GM18868 (cell line): ENCODE results near the gene GALE.
"Not testable (repeated sequence)": the region's sequence is repeated elsewhere in the genome, so short reads cannot be mapped to it uniquely, and the experiment has no call there.

Experiments
- ATAC-seq: cut with Tn5 transposase; IDR thresholded peaks from one replicate; pipeline ENCODE4 v1.9.1; 2021; ENCODE audit warnings: mild to moderate bottlenecking, moderate library complexity; ENCODE audit not compliant: unreplicated experiment

The GALE gene

GRCh38 chr1:23800400-23801337, at the start of gene GALE:
Gene GALE, minus strand, starts transcription at chr1:23800754. Its CDS starts 1,747 bp downstream, at chr1:23799007.
- peak; percentile 79 for ATAC-seq

DNA sequence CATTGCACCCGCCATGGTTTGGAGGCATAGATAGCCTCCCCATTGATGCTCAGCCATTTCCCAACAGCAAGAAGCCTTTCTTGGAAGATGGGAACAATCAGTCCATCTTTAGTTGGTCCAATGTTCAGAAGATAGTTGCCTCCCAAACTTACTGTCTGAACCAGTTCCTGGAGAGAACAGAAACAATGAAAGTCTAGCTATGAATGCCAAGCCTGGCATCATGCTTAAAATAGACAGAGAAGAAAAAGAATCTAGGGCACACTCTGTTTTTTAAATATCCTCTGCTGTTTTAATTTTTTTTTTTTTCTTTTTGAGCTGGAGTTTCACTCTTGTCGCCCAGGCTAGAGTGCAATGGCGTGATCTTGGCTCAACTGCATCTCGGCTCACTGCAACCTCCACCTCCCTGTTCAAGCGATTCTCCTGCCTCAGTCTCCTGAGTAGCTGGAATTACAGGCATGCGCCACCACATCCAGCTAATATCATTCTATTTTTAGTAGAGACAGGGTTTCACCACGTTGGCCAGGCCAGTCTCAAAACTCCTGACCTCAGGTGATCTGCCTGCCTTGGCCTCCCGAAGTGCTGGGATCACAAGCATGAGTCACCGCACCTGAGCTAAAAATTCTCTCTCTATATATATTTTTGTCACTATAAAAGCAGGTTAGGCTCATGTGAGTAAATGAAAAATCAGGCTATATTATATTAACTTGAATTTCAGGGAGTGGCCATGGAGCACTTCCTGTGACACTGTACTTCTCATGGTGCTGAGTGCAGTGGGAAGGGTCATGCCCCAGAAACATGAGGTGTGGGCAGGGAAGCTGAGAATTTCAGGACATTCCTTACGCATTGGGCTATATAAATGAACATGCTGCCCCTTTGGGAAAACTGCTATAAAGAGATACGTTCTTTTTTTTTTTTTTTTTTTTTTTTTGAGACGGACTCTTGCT, 48.4 kb upstream of the GALE start:
- ATAC-seq = no peak

DNA sequence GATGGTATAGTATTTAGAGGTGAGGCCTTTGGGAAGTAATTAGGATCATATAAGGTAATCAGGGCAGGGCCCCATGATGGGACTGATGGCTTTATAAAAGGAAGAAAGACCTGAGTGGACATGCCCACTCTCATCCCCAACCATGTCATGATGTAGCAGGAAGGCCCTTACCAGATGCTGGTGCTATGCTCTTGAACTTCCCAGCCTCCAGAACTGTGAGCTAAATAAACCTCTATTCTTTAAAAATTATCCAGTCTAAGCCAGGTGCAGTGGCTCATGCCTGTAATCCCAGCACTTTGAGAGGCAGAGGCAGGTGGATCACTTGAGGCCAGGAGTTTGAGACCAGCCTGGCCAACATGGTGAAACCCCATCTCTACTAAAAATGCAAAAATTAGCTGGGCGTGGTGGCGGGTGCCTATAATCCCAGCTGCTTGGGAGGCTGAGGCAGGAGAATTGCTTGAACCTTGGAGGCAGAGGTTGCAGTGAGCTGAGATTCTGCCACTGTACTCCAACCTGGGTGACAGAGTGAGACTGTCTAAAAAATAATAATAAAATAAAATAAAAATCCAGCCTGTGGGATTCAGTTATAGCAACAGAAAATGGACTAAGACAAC, 47.0 kb upstream of the GALE start:
- ATAC-seq = not testable (repeated sequence)

DNA sequence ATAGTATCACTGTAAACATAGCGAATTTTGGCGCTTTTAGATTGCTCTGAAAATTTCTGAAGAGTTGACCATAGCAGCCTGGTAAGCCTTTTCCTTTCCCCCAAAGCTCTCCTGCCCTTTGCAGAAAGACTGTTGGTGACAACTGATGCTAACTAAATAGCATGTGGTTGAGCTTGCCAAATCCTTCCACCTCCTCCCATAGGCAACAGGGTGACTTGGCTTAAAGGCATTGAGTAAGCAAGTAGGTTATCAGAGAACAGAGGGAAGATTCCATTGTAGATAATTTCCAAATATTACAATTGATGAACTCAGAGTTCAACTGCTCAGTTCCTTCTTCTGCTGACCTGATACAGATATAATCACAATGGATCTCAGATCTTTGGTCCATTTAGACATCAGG, 44.6 kb upstream of the GALE start:
- ATAC-seq = no peak

DNA sequence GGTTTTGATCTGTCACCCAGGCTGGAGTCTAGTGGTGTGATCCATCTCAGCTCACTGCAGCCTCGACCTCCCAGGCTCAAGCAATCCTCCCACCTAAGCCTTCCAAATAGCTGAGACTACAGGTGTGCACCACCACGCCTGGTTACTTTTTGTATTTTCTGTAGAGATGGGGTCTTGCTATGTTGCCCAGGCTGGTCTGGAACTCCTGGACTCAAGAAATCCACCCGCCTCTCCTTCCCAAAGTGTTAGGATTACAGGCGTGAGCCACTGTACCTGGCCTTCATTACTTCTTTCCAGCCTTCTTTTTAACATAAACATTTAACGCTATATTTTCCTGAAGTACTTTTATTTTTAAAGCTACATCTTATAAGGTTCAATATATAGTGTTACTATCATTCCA, 43.1 kb upstream of the GALE start:
- ATAC-seq = no peak

DNA sequence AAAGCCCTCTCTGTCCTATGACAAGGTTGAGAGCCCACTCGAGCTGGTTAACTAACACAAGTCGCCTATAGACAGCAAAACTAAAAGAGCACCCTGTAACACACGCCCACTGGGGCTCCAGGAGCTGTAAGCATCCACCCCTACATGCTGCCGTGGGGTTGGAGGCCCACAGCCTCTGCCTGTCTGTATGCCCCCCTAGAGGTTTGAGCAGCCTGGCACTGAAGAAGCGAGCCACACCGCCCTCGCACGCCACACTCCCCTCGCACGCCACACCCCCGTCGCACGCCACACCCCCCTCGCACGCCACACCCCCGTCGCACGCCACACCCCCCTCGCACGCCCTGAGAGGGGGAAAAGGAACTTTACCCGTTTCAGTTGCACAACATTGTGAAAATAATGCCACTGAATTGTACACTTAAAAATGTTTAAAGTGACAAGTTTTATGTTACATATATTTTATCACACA, 37.9 kb upstream of the GALE start:
- ATAC-seq = no peak

DNA sequence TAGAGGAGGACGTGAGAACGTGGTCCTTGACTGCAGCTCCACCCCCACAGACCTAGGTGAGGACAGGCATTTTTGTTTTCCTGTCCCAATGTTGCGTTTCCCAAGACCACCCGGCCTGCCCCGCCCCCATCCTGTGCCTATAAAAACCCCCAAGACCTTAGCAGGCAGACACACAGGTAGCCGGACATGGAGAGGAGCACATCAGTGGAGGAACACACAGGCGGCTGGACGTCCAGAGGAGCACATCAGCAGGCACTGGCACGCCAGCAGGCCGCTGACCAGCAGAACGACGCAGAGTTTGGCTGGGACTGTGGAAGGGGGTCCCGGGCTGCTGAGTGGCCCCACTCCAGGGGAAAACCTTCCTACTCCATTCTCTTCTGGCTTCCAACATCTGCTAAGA, 37.4 kb upstream of the GALE start:
- no peak for ATAC-seq

- no peak for ATAC-seq
These were observed 35.5 kb upstream of the GALE start for GRCh38 chr1:23836037-23836436.

GRCh38 chr1:23834156-23834555, 33.6 kb upstream of the GALE start:
- not testable (repeated sequence) for ATAC-seq

- ATAC-seq = no peak
These were observed 27.2 kb upstream of the GALE start for GRCh38 chr1:23827717-23828116.

- not testable (repeated sequence) for ATAC-seq
These were observed 26.0 kb upstream of the GALE start for GRCh38 chr1:23826590-23826989.

DNA sequence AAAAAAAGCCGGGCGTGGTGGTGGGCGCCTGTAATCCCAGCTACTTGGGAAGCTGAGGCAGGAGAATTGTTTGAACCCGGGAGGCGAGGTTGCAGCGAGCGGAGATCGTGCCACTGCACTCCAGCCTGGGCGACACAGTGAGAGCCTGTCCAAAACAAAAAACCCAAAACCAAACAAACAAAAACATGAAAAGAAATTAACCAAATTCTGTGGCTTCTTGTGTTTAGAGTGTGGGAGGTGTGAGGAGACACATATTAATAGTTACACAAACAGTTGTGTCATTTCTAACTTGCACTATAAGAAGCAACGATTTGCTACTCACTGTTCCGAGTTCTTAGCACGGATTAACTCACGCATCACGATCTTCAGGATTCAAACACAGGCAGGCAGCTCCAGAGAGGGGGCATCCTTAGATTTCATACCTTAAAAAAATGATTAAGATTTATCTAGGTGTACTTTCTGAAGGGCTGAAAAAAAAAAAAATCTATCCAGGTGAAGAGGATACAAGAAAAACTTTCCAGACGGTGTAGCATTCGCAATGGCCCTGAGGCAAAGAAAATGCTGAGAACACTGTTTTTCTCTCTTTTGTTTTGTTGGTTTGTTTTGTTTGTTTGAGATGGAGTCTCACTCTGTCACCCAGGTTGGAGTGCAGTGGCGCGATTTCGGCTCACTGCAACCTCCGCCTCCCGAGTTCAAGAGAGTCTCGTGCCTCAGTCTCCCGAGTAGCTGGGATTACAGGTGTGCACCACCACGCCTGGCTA, 25.4 kb upstream of the GALE start:
- ATAC-seq = no peak

- peak; percentile 87 for ATAC-seq
These were observed 24.7 kb upstream of the GALE start, which contains the start of gene HMGCL for GRCh38 chr1:23825076-23825761. Gene HMGCL, minus strand, starts transcription at chr1:23825429. Its CDS starts 14 bp downstream, at chr1:23825415.

GRCh38 chr1:23824711-23825075, 24.1 kb upstream of the GALE start:
- ATAC-seq = no peak

GRCh38 chr1:23823767-23824166, 23.2 kb upstream of the GALE start:
- no peak for ATAC-seq

- no peak for ATAC-seq
These were observed 17.1 kb upstream of the GALE start for GRCh38 chr1:23817633-23818032.

GRCh38 chr1:23816906-23817305, 16.4 kb upstream of the GALE start:
- ATAC-seq = no peak

DNA sequence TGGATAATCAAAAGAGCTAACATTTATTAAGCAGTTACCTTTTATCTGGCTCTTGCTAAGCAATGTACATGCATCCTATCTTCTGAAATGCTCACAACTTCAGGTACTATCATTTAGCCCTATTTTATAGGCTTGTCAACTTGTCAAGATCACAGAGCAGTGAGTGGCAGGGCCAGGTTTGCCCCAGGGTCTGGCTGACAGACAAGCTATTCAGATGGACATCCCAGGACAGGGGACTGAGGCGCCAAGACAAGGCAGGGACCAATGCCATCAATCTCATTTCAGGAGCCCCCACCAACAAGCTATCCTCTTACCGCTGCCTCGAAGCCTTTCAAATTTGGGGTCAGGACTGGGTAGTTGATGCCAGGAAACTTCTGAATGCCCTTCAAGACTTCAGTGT, 15.8 kb upstream of the GALE start:
- ATAC-seq = no peak

DNA sequence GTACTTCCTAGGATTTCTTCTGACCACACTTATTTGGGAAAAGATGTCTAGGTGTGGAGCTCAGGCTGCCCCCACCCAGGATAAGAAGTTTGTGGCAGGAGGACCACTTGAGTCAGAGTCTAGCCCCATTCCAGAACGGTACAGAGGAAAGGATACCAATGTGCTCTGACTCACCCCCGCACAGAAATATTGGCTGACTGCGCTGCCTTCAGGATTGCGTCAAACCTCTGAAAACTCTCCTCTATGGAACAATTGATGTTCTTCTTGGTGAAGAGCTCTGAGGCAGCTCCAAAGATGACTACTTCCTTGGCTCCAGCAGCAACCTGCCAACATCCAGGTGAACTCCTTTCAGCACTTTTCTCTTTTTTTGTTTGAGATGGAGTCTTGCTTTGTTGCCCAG, 13.5 kb upstream of the GALE start:
- ATAC-seq = no peak
